Neural progenitor cell (in vitro differentiated cells): ENCODE results near the gene ITPK1. TPM values are rescaled to one million over a fixed set of nuclear protein-coding genes. Genes with fewer than 3 reads are reported as not detected.

Experiments used
- DNase-seq: peaks from one replicate; pipeline ENCODE4 v3.0.0-alpha.2; 2016; ENCODE audit warnings: low spot score
- H2AFZ ChIP-seq: fragments of 200-600 bp; sonication (generic); replicated peaks from 2 replicates; pipeline ENCODE4 v1.6.1; 2016; ENCODE audit warnings: antibody characterized with exemption
- H3F3A ChIP-seq: fragments of 200-600 bp; sonication (generic); 2 replicates; pipeline ENCODE4 v1.6.1; 2016; ENCODE audit warnings: antibody characterized with exemption, low read depth
- H3K27ac ChIP-seq: fragments of 200-600 bp; sonication (generic); 2 replicates; pipeline ENCODE4 v1.5.1; 2016; ENCODE audit warnings: mild to moderate bottlenecking
- H3K27me3 ChIP-seq: fragments of 200-600 bp; sonication (generic); 2 replicates; pipeline ENCODE4 v1.6.1; 2016; ENCODE audit warnings: mild to moderate bottlenecking, moderate library complexity
- H3K36me3 ChIP-seq: fragments of 200-600 bp; sonication (generic); 2 replicates; pipeline ENCODE4 v1.5.1; 2016
- H3K4me1 ChIP-seq: fragments of 200-600 bp; sonication (generic); 2 replicates; pipeline ENCODE4 v1.6.1; 2016; ENCODE audit warnings: mixed run types
- H3K4me2 ChIP-seq: fragments of 200-600 bp; sonication (generic); 2 replicates; pipeline ENCODE4 v1.6.1; 2016
- H3K4me3 ChIP-seq: fragments of 200-600 bp; sonication (generic); 2 replicates; pipeline ENCODE4 v1.5.1; 2016
- H3K79me2 ChIP-seq: fragments of 200-600 bp; sonication (generic); 2 replicates; pipeline ENCODE4 v1.6.1; 2016; ENCODE audit warnings: low read depth
- H3K9ac ChIP-seq: fragments of 200-600 bp; sonication (generic); 2 replicates; pipeline ENCODE4 v1.6.1; 2016
- H3K9me3 ChIP-seq: fragments of 200-600 bp; sonication (generic); 2 replicates; pipeline ENCODE4 v1.5.1; 2016; ENCODE audit warnings: low read depth
- H4K20me1 ChIP-seq: fragments of 200-600 bp; sonication (generic); 2 replicates; pipeline ENCODE4 v1.6.1; 2016; ENCODE audit warnings: low read depth
- H3K27ac Mint-ChIP-seq: 3 replicates; pipeline ENCODE4 v1.8.0; 2021; ENCODE audit warnings: mixed read lengths
- H3K27me3 Mint-ChIP-seq: 2 replicates; pipeline ENCODE4 v1.8.0; 2022; ENCODE audit warnings: low read depth, mild to moderate bottlenecking, inconsistent platforms, moderate library complexity, mixed read lengths; ENCODE audit not compliant: insufficient read depth
- H3K36me3 Mint-ChIP-seq: 3 replicates; pipeline ENCODE4 v1.8.0; 2021; ENCODE audit warnings: mixed read lengths
- H3K4me1 Mint-ChIP-seq: 3 replicates; pipeline ENCODE4 v1.8.0; 2021; ENCODE audit warnings: mixed read lengths
- H3K4me3 Mint-ChIP-seq: 3 replicates; pipeline ENCODE4 v1.8.0; 2021; ENCODE audit warnings: mild to moderate bottlenecking, moderate library complexity, mixed read lengths
- H3K9me3 Mint-ChIP-seq: 3 replicates; pipeline ENCODE4 v1.8.0; 2020; ENCODE audit warnings: mixed read lengths
- EZH2 ChIP-seq: fragments of 200-600 bp; sonication (generic); IDR thresholded peaks from 2 replicates; pipeline ENCODE4 v1.6.1; 2017; ENCODE audit warnings: antibody characterized with exemption, mild to moderate bottlenecking, moderate library complexity
- EZH2phosphoT487 ChIP-seq: fragments of 200-600 bp; sonication (generic); IDR thresholded peaks from 2 replicates; pipeline ENCODE4 v1.6.1; 2017; ENCODE audit warnings: antibody characterized with exemption
- total RNA-seq: library from RNA; depleted of rRNA; stranded (reverse); fragments of >200 nt; gene quantifications from 2 replicates; pipeline ENCODE4 v1.2.3, GENCODE V29; 2015; ENCODE audit warnings: low replicate concordance
- TF ChIP-seq, protein P1 (sequence below): fragments of 200-600 bp; sonication (generic); IDR thresholded peaks from 2 replicates; pipeline ENCODE4 v1.5.1; 2017; ENCODE audit warnings: antibody characterized with exemption, mild to moderate bottlenecking

ITPK1 gene
- total RNA-seq, 1 donor from 2014 or later = 25.8 TPM

DNA sequence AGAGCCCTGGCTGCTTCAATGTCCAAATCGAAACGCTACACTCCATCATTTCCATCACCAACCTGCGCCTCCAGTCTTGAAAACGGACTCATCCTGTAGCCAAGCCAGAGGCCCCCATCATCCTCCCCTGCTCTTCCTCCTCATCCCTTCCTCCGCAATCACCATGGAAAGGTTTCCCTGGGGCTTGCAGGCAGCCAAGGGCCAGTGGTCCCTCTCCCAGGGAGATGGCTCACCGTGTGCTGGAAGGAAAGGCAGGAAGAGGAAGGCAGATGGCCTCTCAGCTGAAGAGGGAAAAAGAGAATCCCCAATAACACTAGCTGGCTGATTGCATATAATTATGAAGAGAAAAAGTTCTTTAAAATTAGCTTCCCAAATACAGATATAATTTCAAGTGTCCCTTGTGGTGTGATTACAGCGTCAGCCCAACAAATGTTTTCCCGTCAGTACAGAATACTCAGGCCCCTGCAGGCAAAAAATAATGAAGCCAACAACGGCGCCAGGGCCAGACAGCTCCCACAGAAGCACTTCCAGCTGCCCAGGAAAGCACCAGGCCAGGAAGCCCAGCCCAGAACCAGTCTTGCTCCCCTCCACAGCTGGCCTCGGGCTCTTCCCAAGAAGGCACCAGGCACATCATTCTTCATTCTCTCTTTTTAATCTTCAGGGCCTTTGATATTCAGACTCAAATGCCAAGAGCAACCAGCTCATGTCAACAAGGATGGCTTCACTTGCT lies 24.7 kb downstream of the ITPK1 start:
- H3K27me3 Mint-ChIP-seq = peaks cover 3% of the 10 kb centered on the region
- Histone ChIP-seq H2AFZ (no peak overlapping the region), H3K9me3 (no peaks in the 10 kb centered on the region), H3K27ac (peak overlapping the region; percentile 46), H3K4me1 (peaks cover 16% of the 10 kb centered on the region), H3K4me3 (no peak overlapping the region), H3K36me3 (no peaks in the 10 kb centered on the region), H3F3A (peaks cover 5% of the 10 kb centered on the region), H3K79me2 (peaks cover 65% of the 10 kb centered on the region), H3K4me2 (no peak overlapping the region), H3K9ac (no peak overlapping the region), H4K20me1 (peaks cover 62% of the 10 kb centered on the region), H3K27me3 (no peaks in the 10 kb centered on the region)
- TF ChIP-seq EZH2phosphoT487 (no peak), EZH2 (no peak)
- TF ChIP-seq, protein P1, sequence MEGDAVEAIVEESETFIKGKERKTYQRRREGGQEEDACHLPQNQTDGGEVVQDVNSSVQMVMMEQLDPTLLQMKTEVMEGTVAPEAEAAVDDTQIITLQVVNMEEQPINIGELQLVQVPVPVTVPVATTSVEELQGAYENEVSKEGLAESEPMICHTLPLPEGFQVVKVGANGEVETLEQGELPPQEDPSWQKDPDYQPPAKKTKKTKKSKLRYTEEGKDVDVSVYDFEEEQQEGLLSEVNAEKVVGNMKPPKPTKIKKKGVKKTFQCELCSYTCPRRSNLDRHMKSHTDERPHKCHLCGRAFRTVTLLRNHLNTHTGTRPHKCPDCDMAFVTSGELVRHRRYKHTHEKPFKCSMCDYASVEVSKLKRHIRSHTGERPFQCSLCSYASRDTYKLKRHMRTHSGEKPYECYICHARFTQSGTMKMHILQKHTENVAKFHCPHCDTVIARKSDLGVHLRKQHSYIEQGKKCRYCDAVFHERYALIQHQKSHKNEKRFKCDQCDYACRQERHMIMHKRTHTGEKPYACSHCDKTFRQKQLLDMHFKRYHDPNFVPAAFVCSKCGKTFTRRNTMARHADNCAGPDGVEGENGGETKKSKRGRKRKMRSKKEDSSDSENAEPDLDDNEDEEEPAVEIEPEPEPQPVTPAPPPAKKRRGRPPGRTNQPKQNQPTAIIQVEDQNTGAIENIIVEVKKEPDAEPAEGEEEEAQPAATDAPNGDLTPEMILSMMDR = no peak
- no peak for DNase-seq
- peaks cover 3% of the 10 kb centered on the region for H3K9me3 Mint-ChIP-seq
- no peak overlapping the region for H3K27ac Mint-ChIP-seq
- no peaks in the 10 kb centered on the region for H3K36me3 Mint-ChIP-seq
- H3K4me1 Mint-ChIP-seq = peaks cover 25% of the 10 kb centered on the region
- H3K4me3 Mint-ChIP-seq = no peak overlapping the region

DNA sequence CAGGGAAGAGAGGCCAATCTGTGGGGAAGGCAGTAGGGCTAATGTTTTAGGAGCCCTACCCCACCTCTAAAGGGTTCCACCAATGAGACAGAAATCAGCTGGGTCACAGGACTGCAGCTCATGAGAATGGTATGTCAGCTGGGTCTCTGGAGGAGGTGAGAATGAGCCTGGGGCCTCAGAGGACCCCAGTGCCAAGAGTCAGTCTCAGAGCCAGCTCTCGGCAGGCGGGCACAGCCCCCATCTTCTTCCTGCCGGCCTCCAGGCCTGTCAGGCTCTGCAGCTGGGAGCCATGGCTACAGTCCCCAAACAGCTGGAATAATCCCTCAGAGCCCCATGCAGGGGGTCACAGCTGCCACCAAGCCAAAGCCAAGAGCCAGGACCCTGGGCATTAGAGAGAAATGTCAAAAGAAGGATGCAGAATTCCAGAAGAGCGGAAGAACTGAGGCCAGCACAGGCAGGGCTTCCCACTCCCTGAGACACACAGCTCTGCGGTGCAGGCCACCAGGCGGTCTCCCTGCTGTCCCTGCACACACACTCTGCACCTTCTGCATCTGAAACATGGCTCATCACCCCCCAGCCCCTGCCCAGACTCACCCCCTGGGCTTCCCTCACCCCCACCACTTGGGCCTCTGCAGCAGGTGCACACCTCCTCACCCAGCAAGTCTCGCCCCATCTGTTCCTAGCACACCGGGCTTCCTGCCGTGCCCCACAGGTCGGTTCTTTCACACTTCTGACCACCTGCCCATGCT lies 26.0 kb downstream of the ITPK1 start:
- peaks cover 3% of the 10 kb centered on the region for H3K9me3 Mint-ChIP-seq
- Histone ChIP-seq H3K9ac (no peak overlapping the region), H3F3A (peaks cover 12% of the 10 kb centered on the region), H3K27ac (no peak overlapping the region), H3K79me2 (peaks cover 61% of the 10 kb centered on the region), H3K4me1 (peaks cover 24% of the 10 kb centered on the region), H3K4me3 (no peak overlapping the region), H3K9me3 (no peaks in the 10 kb centered on the region), H3K4me2 (no peak overlapping the region), H2AFZ (no peak overlapping the region), H3K27me3 (no peaks in the 10 kb centered on the region), H4K20me1 (peaks cover 64% of the 10 kb centered on the region), H3K36me3 (no peaks in the 10 kb centered on the region)
- peaks cover 32% of the 10 kb centered on the region for H3K4me1 Mint-ChIP-seq
- peak overlapping the region; percentile 57 for H3K27ac Mint-ChIP-seq
- no peak overlapping the region for H3K4me3 Mint-ChIP-seq
- peaks cover 5% of the 10 kb centered on the region for H3K27me3 Mint-ChIP-seq
- TF ChIP-seq, protein P1 = no peak
- TF ChIP-seq EZH2phosphoT487 (no peak), EZH2 (no peak)
- peak; percentile 36 for DNase-seq
- H3K36me3 Mint-ChIP-seq = no peaks in the 10 kb centered on the region

DNA sequence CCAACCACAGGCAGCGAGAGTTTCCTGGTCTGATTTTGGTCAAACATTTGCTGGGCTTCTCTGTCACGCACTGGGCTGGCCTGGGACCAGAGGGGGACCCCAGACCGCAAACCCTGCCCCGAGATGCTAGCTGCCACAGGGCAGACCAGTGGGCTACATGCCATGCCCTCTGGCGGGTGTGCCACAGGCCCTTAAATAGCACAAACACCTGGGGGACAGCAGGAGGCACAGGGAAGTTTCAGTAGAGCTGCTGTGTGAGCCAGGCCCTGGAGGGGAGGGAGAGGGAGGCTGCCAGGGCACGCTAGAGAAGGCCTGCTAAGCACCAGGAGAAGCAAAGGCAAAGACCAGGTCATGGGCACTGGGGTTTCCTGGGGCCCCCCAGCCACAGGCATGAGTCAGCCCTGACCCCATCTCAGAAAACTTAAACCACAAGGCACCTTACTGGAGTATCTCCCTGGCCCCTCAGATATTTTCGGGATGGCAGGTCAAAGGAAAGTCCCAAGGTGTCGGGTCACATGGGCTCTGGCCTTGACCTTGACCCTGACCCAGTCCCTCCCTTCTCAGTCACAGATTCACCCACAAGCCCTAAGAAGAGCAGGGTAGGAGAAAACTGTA lies 29.2 kb downstream of the ITPK1 start:
- no peak for DNase-seq
- H3K27ac ChIP-seq = peak overlapping the region; percentile 9
- Mint-ChIP-seq H3K27ac (no peak overlapping the region), H3K27me3 (peaks cover 8% of the 10 kb centered on the region), H3K4me3 (no peak overlapping the region), H3K9me3 (peaks cover 3% of the 10 kb centered on the region), H3K36me3 (no peaks in the 10 kb centered on the region), H3K4me1 (peaks cover 45% of the 10 kb centered on the region)
- no peak overlapping the region for H3K4me3 ChIP-seq
- no peak overlapping the region for H2AFZ ChIP-seq
- H3K9me3 ChIP-seq = no peaks in the 10 kb centered on the region
- no peaks in the 10 kb centered on the region for H3K27me3 ChIP-seq
- H3K4me2 ChIP-seq = peak overlapping the region; percentile 56
- H3K36me3 ChIP-seq = no peaks in the 10 kb centered on the region
- peaks cover 24% of the 10 kb centered on the region for H3K4me1 ChIP-seq
- peaks cover 63% of the 10 kb centered on the region for H4K20me1 ChIP-seq
- H3F3A ChIP-seq = peaks cover 12% of the 10 kb centered on the region
- no peak for TF ChIP-seq EZH2phosphoT487
- no peak for TF ChIP-seq EZH2
- TF ChIP-seq, protein P1 = no peak
- no peak overlapping the region for H3K9ac ChIP-seq
- H3K79me2 ChIP-seq = peaks cover 76% of the 10 kb centered on the region
